ENCODE measurements around the gene FAM110D. TPM values are rescaled to one million over a fixed set of nuclear protein-coding genes. Genes with fewer than 3 reads are reported as not detected.

FAM110D gene
- total RNA-seq, 2 donors from 2014 or later = 3.1 to 4.6 TPM

- 58 to 63% methylated on average over 5 of the region's 5 CpGs for WGBS, 2 donors
- intact Hi-C loops (cut with DNase I) = no loop called here
- Histone ChIP-seq H3K9me3 (no peaks in the 10 kb centered on the region), H3K4me3 (no peak overlapping the region), H3K36me3 (replicated peaks in 1 of 2; ENCODE audit: insufficient read depth in 1 of 2, low read depth in 2 of 2) (no peaks in the 10 kb centered on the region), H3K27me3 (peaks cover 0 to 5% of the 10 kb centered on the region in 2 donors), H3K4me1 (no peaks in the 10 kb centered on the region), H3K27ac (no peak overlapping the region)
- DNase-seq = no peak
- no peak for TF ChIP-seq CTCF (IDR thresholded peaks at IDR 0.05)
- TF ChIP-seq POLR2A (IDR thresholded peaks at IDR 0.05) = no peak
- ATAC-seq = no peak
These were observed 4.8 kb upstream of the FAM110D start for GRCh38 chr1:26153966-26154532.

GRCh38 chr1:26154750-26155149 lies 4.1 kb upstream of the FAM110D start:
- H3K4me3 ChIP-seq = no peak overlapping the region
- peak overlapping the region in 1 of 4 donors; percentile 28 for H3K27ac ChIP-seq
- intact Hi-C loops (cut with DNase I) = no loop called here
- H3K27me3 ChIP-seq = peaks cover 0 to 5% of the 10 kb centered on the region in 2 donors
- ATAC-seq (no peak), DNase-seq (no peak)
- no peaks in the 10 kb centered on the region for H3K4me1 ChIP-seq
- no peaks in the 10 kb centered on the region for H3K36me3 ChIP-seq (replicated peaks in 1 of 2; ENCODE audit: insufficient read depth in 1 of 2, low read depth in 2 of 2)
- no peaks in the 10 kb centered on the region for H3K9me3 ChIP-seq
- WGBS, 2 donors = 70 to 87% methylated on average over 8 to 9 of the region's 9 CpGs
- TF ChIP-seq CTCF (IDR thresholded peaks at IDR 0.05) (no peak), POLR2A (IDR thresholded peaks at IDR 0.05) (no peak)

- WGBS, 2 donors = 68 to 81% methylated on average over 19 to 21 of the region's 21 CpGs
- intact Hi-C loops (cut with DNase I) = no loop called here
- TF ChIP-seq POLR2A (IDR thresholded peaks at IDR 0.05) (peak in 1 of 3 donors; percentile 9), CTCF (IDR thresholded peaks at IDR 0.05) (no peak)
- no peak overlapping the region for H3K4me3 ChIP-seq
- no peaks in the 10 kb centered on the region for H3K36me3 ChIP-seq (replicated peaks in 1 of 2; ENCODE audit: insufficient read depth in 1 of 2, low read depth in 2 of 2)
- DNase-seq (no peak), ATAC-seq (peak; percentile 24)
- no peaks in the 10 kb centered on the region for H3K4me1 ChIP-seq
- H3K27ac ChIP-seq = peak overlapping the region in 2 of 4 donors; percentile 28 to 33
- peaks cover 0 to 5% of the 10 kb centered on the region in 2 donors for H3K27me3 ChIP-seq
- H3K9me3 ChIP-seq = no peaks in the 10 kb centered on the region
These were observed 3.3 kb upstream of the FAM110D start for GRCh38 chr1:26155370-26156284.

GRCh38 chr1:26156285-26157038 lies 2.4 kb upstream of the FAM110D start:
- no peaks in the 10 kb centered on the region for H3K9me3 ChIP-seq
- WGBS, 2 donors = 36 to 38% methylated on average over 6 to 11 of the region's 12 CpGs
- TF ChIP-seq POLR2A (IDR thresholded peaks at IDR 0.05) = no peak
- no peak for TF ChIP-seq CTCF (IDR thresholded peaks at IDR 0.05)
- peaks cover 0 to 5% of the 10 kb centered on the region in 2 donors for H3K27me3 ChIP-seq
- intact Hi-C loops (cut with DNase I) = no loop called here
- DNase-seq (peak in 1 of 4 donors; percentile 10), ATAC-seq (peak; percentile 3)
- H3K36me3 ChIP-seq (replicated peaks in 1 of 2; ENCODE audit: insufficient read depth in 1 of 2, low read depth in 2 of 2) = no peaks in the 10 kb centered on the region
- H3K27ac ChIP-seq = peak overlapping the region in 1 of 4 donors; percentile 24
- no peak overlapping the region for H3K4me3 ChIP-seq
- H3K4me1 ChIP-seq = peaks cover 7% of the 10 kb centered on the region
